ENCODE measurements around the gene SUCO. TPM values are rescaled to one million over a fixed set of nuclear protein-coding genes. Genes with fewer than 3 reads are reported as not detected.

Gene SUCO
- total and polyA plus RNA-seq, 2 of the 13 experiments (the other 11 are each of a cell fraction or from before 2014, with no cell fraction given): 12.6 to 25.5 TPM

- TF ChIP-seq GMEB2 (CRISPR knock-in tag; IDR thresholded peaks at IDR 0.05; ENCODE audit: low read depth) (peak; percentile 60), ZBTB4 (CRISPR knock-in tag; IDR thresholded peaks at IDR 0.05; ENCODE audit: borderline replicate concordance) (no peak), HNRNPLL (IDR thresholded peaks at IDR 0.05; ENCODE audit: low read depth, low read length, poor library complexity, severe bottlenecking) (peak; percentile 98), UBTF (CRISPR knock-in tag; IDR thresholded peaks at IDR 0.05) (peak; percentile 94), ZBTB42 (CRISPR knock-in tag; IDR thresholded peaks at IDR 0.05) (peak; percentile 31; the same call in 1 of the 2 replicates), ESRRA (CRISPR knock-in tag; IDR thresholded peaks at IDR 0.05; ENCODE audit: low read depth) (peak; percentile 43; the same call in 1 of the 2 replicates), DMTF1 (CRISPR knock-in tag; IDR thresholded peaks at IDR 0.05) (no peak), ZMYM4 (CRISPR knock-in tag; IDR thresholded peaks at IDR 0.05) (peak; percentile 83), TBX3 (IDR thresholded peaks at IDR 0.05; ENCODE audit: borderline replicate concordance) (0 out of 2 replicates have a peak, but pooled peaks have one; percentile 14), ZNF34 (CRISPR knock-in tag; IDR thresholded peaks at IDR 0.05; ENCODE audit: borderline replicate concordance) (no peak), MNT (IDR thresholded peaks at IDR 0.05) (0 out of 2 replicates have a peak, but pooled peaks have one; percentile 22), GABPB1 (CRISPR knock-in tag; IDR thresholded peaks at IDR 0.05) (peak; percentile 85), ZNF777 (CRISPR knock-in tag; IDR thresholded peaks at IDR 0.05) (peak; percentile 60), FOSL2 (CRISPR knock-in tag; IDR thresholded peaks at IDR 0.05) (peak; percentile 64), CCDC6 (CRISPR knock-in tag; IDR thresholded peaks at IDR 0.05) (peak; percentile 65; the same call in 1 of the 2 replicates), ZNF792 (CRISPR knock-in tag; IDR thresholded peaks at IDR 0.05) (peak; percentile 61; the same call in 1 of the 2 replicates), SRSF4 (IDR thresholded peaks at IDR 0.05; ENCODE audit: low read depth, low read length, poor library complexity, severe bottlenecking) (no peak)
These were observed at the start of gene SUCO (continued) for GRCh38 chr1:172532700-172533512.

All from HepG2 (cell line).